Lung (tissue), 12 donors: Measurements from ENCODE around the gene FAM98C. TPM values are rescaled to one million over a fixed set of nuclear protein-coding genes. Genes with fewer than 3 reads are reported as not detected.
"Not testable (repeated sequence)": the region's sequence is repeated elsewhere in the genome, so short reads cannot be mapped to it uniquely, and the experiment has no call there.

Experiments
- ATAC-seq: fragments of 200-7000 bp; cut with Tn5 transposase; one replicate; pipeline ENCODE4 v1.9.1; 2020; ENCODE audit warnings: moderate number of reproducible peaks; ENCODE audit not compliant: insufficient read depth, low FRiP score
- DNase-seq, 3 donors: peaks; one replicate each; pipeline ENCODE4 v3.0.0-alpha.2; 2013 to 2017
- H3K27ac ChIP-seq, 2 donors: one replicate each; pipeline ENCODE4 v1.5.1; 2013; ENCODE audit warnings: mild to moderate bottlenecking in 2 of 2, moderate library complexity in 2 of 2, control low read depth in 1 of 2, inconsistent platforms in 1 of 2, low read depth in 1 of 2, low read length in 1 of 2
- H3K27me3 ChIP-seq, 3 donors: one replicate each; pipeline ENCODE4 v1.5.1; 2013; ENCODE audit warnings: low read length in 2 of 3; ENCODE audit not compliant: control insufficient read depth in 3 of 3, insufficient read depth in 3 of 3
- H3K36me3 ChIP-seq, 4 donors: one replicate each; pipeline ENCODE4 v1.5.1; 2013; ENCODE audit warnings: low read length in 4 of 4, mild to moderate bottlenecking in 1 of 4, moderate library complexity in 1 of 4; ENCODE audit not compliant: control insufficient read depth in 4 of 4, insufficient read depth in 4 of 4
- H3K4me1 ChIP-seq, 5 donors: one replicate each; pipeline ENCODE4 v1.5.1; 2013; ENCODE audit warnings: low read length in 5 of 5, mild to moderate bottlenecking in 2 of 5, moderate library complexity in 1 of 5; ENCODE audit not compliant: control insufficient read depth in 5 of 5, insufficient read depth in 5 of 5
- H3K4me3 ChIP-seq: one replicate; pipeline ENCODE4 v1.5.1; 2013; ENCODE audit warnings: mild to moderate bottlenecking, control low read depth, moderate library complexity
- H3K9ac ChIP-seq, 2 donors: one replicate each; pipeline ENCODE4 v1.5.1; 2013; ENCODE audit warnings: low read length in 2 of 2, control low read depth in 1 of 2; ENCODE audit not compliant: insufficient read depth in 1 of 2
- H3K9me3 ChIP-seq, 4 donors: one replicate each; pipeline ENCODE4 v1.5.1; 2013; ENCODE audit warnings: low read length in 3 of 4, mild to moderate bottlenecking in 1 of 4, moderate library complexity in 1 of 4; ENCODE audit not compliant: control insufficient read depth in 4 of 4, insufficient read depth in 3 of 4
- WGBS, 2 donors: extraction: QIAGEN DNeasy Blood & Tissue Kit; methylation state at CpG; one replicate each; pipeline ENCODE4 v1.1.7; 2013; 5-methylcytosine and 5-hydroxymethylcytosine counted together
- polyA plus RNA-seq, 2 donors: library from polyadenylated mRNA; stranded (reverse); fragments of 200-250 nt; gene quantifications; one replicate each; pipeline ENCODE4 v1.2.1, GENCODE V29; 2013
- total RNA-seq, 2 donors: library from RNA; depleted of rRNA in 1 of 2; stranded (reverse); fragments of >200 nt in 1 of 2; gene quantifications; one replicate each; pipeline ENCODE4 v1.2.1, GENCODE V29; 2014 to 2021
- TF ChIP-seq, protein P1 (sequence below): IDR thresholded peaks from 2 replicates; pipeline ENCODE4 v1.5.1; 2012; ENCODE audit warnings: mild to moderate bottlenecking; ENCODE audit errors: control extremely low read depth, extremely low read depth
- donor health status: control.
- donor health status: control.
- donor health status: Bipolar disorder and iron deficiency.
- donor health status: healthy.
- donor health status: DM: yes; HTN: yes; CAD: no.

Gene FAM98C
- total and polyA plus RNA-seq, 4 donors, result 13.1 to 22.0 (median 20.2) TPM

DNA sequence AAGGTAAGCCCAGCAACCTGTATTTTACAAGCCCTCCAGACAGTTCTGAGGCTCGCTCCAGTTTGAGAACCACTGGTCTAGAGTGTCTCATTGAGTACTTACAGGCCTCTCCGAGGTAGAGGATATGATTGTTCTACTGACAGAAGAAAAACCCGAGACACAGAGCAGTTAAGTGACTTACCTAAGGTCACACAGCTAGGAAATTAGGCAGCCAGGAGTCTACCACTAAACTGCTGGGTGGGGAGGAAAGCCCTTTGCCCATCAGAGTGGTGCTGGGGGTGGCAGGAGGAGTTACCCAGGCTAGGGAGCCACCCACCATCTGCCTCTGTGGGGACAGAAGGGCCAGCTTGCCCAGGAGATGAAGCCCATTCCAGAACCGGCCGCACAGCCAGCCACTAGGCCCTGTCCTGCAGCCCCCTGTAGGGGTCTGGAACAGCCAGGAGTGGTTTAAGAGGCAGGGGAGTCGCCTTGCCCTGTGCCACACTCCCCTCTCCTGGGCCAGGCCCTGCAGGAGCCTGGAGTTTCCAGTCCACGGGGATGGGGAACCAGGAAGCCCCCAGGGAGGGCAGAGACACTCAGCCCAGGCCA, 22.4 kb downstream of the FAM98C start:
- WGBS, 2 donors, result 64 to 70% methylated on average over 7 of the region's 7 CpGs
- Histone ChIP-seq H3K36me3 (no peaks in the 10 kb centered on the region), H3K27me3 (peaks cover 0 to 5% (median 0%) of the 10 kb centered on the region in 3 donors), H3K4me1 (no peaks in the 10 kb centered on the region), H3K4me3 (peak overlapping the region; percentile 26), H3K9me3 (peaks cover 0 to 2% (median 0%) of the 10 kb centered on the region in 4 donors), H3K9ac (no peak overlapping the region), H3K27ac (no peak overlapping the region)
- TF ChIP-seq, protein P1, sequence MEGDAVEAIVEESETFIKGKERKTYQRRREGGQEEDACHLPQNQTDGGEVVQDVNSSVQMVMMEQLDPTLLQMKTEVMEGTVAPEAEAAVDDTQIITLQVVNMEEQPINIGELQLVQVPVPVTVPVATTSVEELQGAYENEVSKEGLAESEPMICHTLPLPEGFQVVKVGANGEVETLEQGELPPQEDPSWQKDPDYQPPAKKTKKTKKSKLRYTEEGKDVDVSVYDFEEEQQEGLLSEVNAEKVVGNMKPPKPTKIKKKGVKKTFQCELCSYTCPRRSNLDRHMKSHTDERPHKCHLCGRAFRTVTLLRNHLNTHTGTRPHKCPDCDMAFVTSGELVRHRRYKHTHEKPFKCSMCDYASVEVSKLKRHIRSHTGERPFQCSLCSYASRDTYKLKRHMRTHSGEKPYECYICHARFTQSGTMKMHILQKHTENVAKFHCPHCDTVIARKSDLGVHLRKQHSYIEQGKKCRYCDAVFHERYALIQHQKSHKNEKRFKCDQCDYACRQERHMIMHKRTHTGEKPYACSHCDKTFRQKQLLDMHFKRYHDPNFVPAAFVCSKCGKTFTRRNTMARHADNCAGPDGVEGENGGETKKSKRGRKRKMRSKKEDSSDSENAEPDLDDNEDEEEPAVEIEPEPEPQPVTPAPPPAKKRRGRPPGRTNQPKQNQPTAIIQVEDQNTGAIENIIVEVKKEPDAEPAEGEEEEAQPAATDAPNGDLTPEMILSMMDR, result no peak
- DNase-seq (no peak), ATAC-seq (no peak)

DNA sequence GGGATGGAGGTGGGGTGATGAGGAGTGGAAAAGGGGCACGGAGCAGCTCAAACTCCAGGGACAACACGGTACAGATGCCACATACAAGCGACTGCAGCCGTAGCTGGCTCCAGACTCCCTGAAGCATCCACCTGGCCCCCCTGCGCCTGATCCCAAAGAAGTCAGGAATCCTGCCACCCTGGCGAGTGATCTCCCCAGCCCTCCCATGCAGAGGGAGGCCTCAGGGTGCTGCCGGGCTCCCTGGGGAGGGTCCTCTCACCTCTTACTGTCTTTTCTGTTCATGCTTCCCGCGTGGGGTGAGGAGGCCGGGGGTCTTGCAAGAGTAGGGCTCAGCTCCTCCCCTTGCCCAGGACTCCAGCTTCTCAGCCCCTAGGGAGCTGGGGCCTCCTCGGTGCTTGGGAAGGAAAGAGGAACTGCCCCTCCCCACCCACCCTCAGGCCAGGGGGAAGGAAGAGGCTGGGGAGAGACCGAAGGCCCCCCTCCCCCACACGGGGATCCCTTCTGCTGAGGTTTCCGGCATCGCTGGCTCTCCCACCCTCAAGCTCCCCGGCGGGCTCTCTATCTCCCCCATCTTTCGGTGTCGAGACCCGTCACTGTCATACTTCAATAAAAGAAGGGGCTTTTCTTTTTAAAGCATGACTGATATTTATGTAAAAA, 23.0 kb downstream of the FAM98C start, which contains the start of gene RASGRP4:
RASGRP4 (minus strand) TSS at position 410 of the 657 bp plus-strand sequence; CDS start at position 282, 128 bp downstream.
- Histone ChIP-seq H3K4me3 (peak within 1 kb of the TSS; percentile 26), H3K9me3 (peaks cover 0 to 2% (median 0%) of the 10 kb centered on the region in 4 donors), H3K27ac (no peak within 1 kb of the TSS), H3K9ac (no peak within 1 kb of the TSS), H3K4me1 (no peaks in the 10 kb centered on the region), H3K27me3 (peaks cover 0 to 5% (median 0%) of the 10 kb centered on the region in 3 donors), H3K36me3 (no peaks in the 10 kb centered on the region)
- 10 to 17% methylated on average over 20 of the region's 20 CpGs for WGBS, 2 donors
- DNase-seq (peak in 1 of 3 donors; percentile 26), ATAC-seq (peak; percentile 58)
- TF ChIP-seq, protein P1, result no peak

DNA sequence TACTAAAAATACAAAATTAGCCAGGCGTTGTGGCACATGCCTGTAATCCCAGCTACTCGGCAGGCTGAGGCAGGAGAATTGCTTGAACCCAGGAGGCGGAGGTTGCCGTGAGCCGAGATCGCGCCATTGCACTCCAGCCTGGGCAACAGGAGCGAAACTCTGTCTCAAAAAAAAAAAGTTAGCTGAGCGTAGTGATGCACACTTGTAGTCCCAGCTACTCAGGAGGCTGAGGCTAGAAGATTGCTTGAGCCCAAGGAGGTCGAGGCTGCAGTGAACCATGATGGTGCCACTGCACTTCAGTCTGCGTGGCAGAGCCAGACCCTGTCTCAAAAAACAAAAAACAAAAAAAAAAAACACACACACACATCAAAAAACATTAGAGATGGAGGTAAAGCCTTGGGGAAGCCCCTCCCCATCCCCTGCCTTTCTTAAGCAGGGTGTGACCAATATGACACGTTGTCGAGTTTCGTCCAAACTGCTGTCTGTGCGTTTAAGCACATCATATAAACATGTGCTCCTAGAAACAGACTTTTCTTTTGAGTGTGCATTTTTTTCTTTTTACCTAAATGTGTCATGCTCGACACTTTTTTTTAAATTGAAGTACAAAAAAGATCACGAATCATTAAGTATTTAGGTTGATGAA, 24.3 kb downstream of the FAM98C start:
- not testable (repeated sequence) for H3K9me3 ChIP-seq, H3K9ac ChIP-seq, DNase-seq, H3K27ac ChIP-seq, H3K4me3 ChIP-seq, H3K36me3 ChIP-seq, H3K27me3 ChIP-seq, H3K4me1 ChIP-seq, ATAC-seq
- WGBS, 2 donors, result 70 to 79% methylated on average over 12 to 17 of the region's 17 CpGs

DNA sequence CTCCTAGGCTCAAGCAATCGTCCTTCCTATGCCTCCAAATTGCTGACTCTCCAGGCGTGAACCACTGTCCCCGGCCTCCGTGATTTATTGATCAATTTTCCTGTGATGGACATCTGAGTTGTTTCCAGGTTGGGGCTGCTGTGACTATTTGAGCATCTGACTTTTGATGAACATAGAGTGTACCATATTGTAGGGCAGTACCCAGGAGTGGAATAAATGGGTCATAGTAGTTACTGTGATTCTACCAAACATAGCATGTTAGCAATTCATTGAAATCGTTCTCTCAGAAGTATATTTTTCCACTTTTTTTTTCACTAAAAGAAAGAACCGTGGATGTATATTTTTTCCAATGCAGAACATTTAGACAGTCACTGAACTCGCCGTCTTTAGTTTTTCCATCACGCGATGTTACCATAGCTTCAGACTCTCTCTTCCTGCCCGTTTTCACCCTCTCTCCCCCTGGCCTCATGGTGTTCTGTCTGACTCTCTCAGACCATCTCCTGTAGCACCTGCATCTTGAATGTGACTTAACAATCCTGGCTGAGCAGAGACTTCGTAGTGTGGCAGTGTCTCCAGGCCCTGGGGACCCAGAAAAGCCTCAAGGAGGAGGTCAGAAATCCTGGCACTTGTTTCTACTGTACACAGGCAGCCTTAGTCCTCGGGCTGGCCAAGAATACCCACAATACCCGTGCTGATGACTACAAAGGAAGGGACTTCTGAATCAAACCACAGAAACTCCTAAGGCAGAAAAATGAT, 26.3 kb downstream of the FAM98C start:
- WGBS, 2 donors, result 60 to 78% methylated on average over 13 to 14 of the region's 14 CpGs
- no peak for ATAC-seq

More for the DNA sequence above, 26.3 kb downstream of the FAM98C start:
- no peak overlapping the region for H3K27ac ChIP-seq
- no peaks in the 10 kb centered on the region for H3K4me1 ChIP-seq
- no peaks in the 10 kb centered on the region for H3K9me3 ChIP-seq
- no peak overlapping the region for H3K4me3 ChIP-seq
- H3K9ac ChIP-seq, result no peak overlapping the region
- TF ChIP-seq, protein P1, result no peak
- H3K27me3 ChIP-seq, result peaks cover 0 to 14% (median 3%) of the 10 kb centered on the region in 3 donors
- H3K36me3 ChIP-seq, result no peaks in the 10 kb centered on the region
- no peak for DNase-seq
